ENCODE results near the gene DGAT2. TPM values are rescaled to one million over a fixed set of nuclear protein-coding genes. Genes with fewer than 3 reads are reported as not detected.

DGAT2 gene
- total RNA-seq, 1 donor from 2014 or later = 2.6 TPM

- H3K4me3 ChIP-seq (ENCODE audit: low read depth, low read length) = no peak overlapping the region
- DNase-seq (ENCODE audit: low read depth) (no peak), FAIRE-seq (no peak)
- TF ChIP-seq CTCF (IDR thresholded peaks at IDR 0.05; ENCODE audit: insufficient read depth, low read length, severe bottlenecking) = no peak
- H3K36me3 ChIP-seq (ENCODE audit: control insufficient read depth, insufficient read depth, low read length) = peaks cover 2% of the 10 kb centered on the region
- no peaks in the 10 kb centered on the region for H3K27me3 ChIP-seq (ENCODE audit: control insufficient read depth, insufficient read depth, low read length)
Measured at GRCh38 chr11:75795276-75796090, 26.9 kb downstream of the DGAT2 start.

DNA sequence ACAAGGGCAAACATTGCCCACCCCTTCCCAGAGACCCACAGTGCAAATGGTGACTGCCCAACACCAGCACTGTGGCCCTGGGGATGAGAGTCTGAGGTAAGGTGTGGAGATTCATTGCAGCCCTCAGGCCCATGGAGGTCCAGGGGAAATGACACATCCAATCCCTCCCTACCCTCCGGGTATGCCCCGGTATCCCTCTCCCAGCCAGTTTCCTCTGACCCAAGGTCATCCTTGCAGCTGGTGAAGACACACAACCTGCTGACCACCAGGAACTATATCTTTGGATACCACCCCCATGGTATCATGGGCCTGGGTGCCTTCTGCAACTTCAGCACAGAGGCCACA lies 27.5 kb downstream of the DGAT2 start:
- DNase-seq (ENCODE audit: low read depth) (no peak), FAIRE-seq (no peak)
- Histone ChIP-seq H3K36me3 (ENCODE audit: control insufficient read depth, insufficient read depth, low read length) (peaks cover 2% of the 10 kb centered on the region), H3K27me3 (ENCODE audit: control insufficient read depth, insufficient read depth, low read length) (no peaks in the 10 kb centered on the region), H3K4me3 (ENCODE audit: low read depth, low read length) (no peak overlapping the region)
- no peak for TF ChIP-seq CTCF (IDR thresholded peaks at IDR 0.05; ENCODE audit: insufficient read depth, low read length, severe bottlenecking)

DNA sequence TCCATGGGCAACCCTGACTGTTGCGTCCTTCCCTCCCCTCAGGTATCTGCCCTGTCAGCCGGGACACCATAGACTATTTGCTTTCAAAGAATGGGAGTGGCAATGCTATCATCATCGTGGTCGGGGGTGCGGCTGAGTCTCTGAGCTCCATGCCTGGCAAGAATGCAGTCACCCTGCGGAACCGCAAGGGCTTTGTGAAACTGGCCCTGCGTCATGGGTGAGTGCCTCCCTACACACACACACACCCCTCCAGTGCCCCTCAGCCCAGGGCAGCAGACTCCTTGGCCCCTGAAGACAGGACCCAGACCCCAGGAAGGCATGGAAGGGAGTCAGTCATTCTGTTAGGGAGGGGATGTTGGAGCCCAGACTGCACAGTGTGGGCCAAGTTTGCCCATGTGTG lies 28.5 kb downstream of the DGAT2 start:
- H3K4me3 ChIP-seq (ENCODE audit: low read depth, low read length) = no peak overlapping the region
- FAIRE-seq = no peak
- no peak for DNase-seq (ENCODE audit: low read depth)
- no peaks in the 10 kb centered on the region for H3K27me3 ChIP-seq (ENCODE audit: control insufficient read depth, insufficient read depth, low read length)
- no peak for TF ChIP-seq CTCF (IDR thresholded peaks at IDR 0.05; ENCODE audit: insufficient read depth, low read length, severe bottlenecking)
- H3K36me3 ChIP-seq (ENCODE audit: control insufficient read depth, insufficient read depth, low read length) = peaks cover 2% of the 10 kb centered on the region

DNA sequence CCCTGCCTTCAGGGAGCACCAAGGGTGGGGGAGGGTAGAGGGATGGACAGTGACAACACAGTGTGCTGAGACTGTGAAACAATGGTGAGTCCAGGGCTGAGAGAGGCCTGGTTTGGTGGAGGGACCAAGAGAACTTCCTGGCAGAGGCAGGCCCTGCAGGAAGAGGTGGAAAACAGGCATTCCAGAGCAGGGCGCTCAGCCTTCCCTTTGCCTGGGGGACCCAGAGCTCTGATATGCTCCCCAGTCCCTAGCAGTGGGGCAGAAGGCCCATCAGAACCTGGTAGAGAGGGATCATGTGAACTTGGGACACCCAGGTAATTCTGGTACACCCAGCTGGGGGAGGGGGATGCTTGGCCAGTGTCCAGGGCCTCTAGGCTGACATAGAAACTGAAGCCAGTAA lies 29.2 kb downstream of the DGAT2 start:
- no peak for TF ChIP-seq CTCF (IDR thresholded peaks at IDR 0.05; ENCODE audit: insufficient read depth, low read length, severe bottlenecking)
- FAIRE-seq = no peak
- Histone ChIP-seq H3K27me3 (ENCODE audit: control insufficient read depth, insufficient read depth, low read length) (no peaks in the 10 kb centered on the region), H3K36me3 (ENCODE audit: control insufficient read depth, insufficient read depth, low read length) (peaks cover 2% of the 10 kb centered on the region), H3K4me3 (ENCODE audit: low read depth, low read length) (no peak overlapping the region)
- DNase-seq (ENCODE audit: low read depth) = no peak

DNA sequence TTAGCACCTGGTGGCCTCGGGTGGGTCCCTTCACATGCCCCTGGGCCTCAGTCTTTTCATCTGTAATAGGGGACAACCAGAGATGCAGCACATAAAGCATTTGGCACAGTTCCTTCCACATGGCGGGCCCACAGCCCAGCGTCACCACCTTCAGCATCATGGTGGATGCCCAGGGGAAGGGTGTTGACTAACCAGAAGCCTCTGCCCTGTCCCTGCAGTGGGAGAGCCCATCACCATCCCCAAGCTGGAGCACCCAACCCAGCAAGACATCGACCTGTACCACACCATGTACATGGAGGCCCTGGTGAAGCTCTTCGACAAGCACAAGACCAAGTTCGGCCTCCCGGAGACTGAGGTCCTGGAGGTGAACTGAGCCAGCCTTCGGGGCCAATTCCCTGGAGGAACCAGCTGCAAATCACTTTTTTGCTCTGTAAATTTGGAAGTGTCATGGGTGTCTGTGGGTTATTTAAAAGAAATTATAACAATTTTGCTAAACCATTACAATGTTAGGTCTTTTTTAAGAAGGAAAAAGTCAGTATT lies 31.6 kb downstream of the DGAT2 start:
- DNase-seq (ENCODE audit: low read depth) (no peak), FAIRE-seq (no peak)
- Histone ChIP-seq H3K36me3 (ENCODE audit: control insufficient read depth, insufficient read depth, low read length) (peaks cover 2% of the 10 kb centered on the region), H3K4me3 (ENCODE audit: low read depth, low read length) (no peak overlapping the region), H3K27me3 (ENCODE audit: control insufficient read depth, insufficient read depth, low read length) (no peaks in the 10 kb centered on the region)
- no peak for TF ChIP-seq CTCF (IDR thresholded peaks at IDR 0.05; ENCODE audit: insufficient read depth, low read length, severe bottlenecking)
